Left kidney (tissue), 8 donors: ENCODE measurements around the gene WASHC2C. TPM values are rescaled to one million over a fixed set of nuclear protein-coding genes. Genes with fewer than 3 reads are reported as not detected.
"Not testable (repeated sequence)": the region's sequence is repeated elsewhere in the genome, so short reads cannot be mapped to it uniquely, and the experiment has no call there.

ENCODE experiments used
- DNase-seq: peaks from one replicate; pipeline ENCODE4 v3.0.0-alpha.2; 2013
- long read RNA-seq, 8 donors: transcript quantifications; one replicate each; lab custom pipeline, GENCODE V29; 2026
- polyA plus RNA-seq: library from polyadenylated mRNA; unstranded; fragments of 120-200 nt; gene quantifications from one replicate; pipeline ENCODE4 v1.2.1, GENCODE V29; 2013; ENCODE audit not compliant: insufficient read length

Gene WASHC2C
- polyA plus RNA-seq = 77.1 TPM
- long read RNA-seq, donor 1, full-length matches to known transcripts = 3 of 11 reads
- long read RNA-seq, donor 1, partial matches to known transcripts = 0 of 11 reads
- long read RNA-seq, donor 1, other reads (novel, unspliced or antisense) = 8 of 11 reads
- long read RNA-seq, donor 2, partial matches to known transcripts = 0 of 1 reads
- long read RNA-seq, donor 2, other reads (novel, unspliced or antisense) = 0 of 1 reads
- long read RNA-seq, donor 3, partial matches to known transcripts = 27 of 35 reads
- long read RNA-seq, donor 3, other reads (novel, unspliced or antisense) = 6 of 35 reads
- long read RNA-seq, donor 4, partial matches to known transcripts = 7 of 7 reads
- long read RNA-seq, donor 4, other reads (novel, unspliced or antisense) = 0 of 7 reads
- long read RNA-seq, donor 5, full-length matches to known transcripts = 1 of 1 reads
- long read RNA-seq, donor 5, partial matches to known transcripts = 0 of 1 reads
- long read RNA-seq, donor 5, other reads (novel, unspliced or antisense) = 0 of 1 reads
- long read RNA-seq, donor 6, partial matches to known transcripts = 10 of 10 reads
- long read RNA-seq, donor 6, other reads (novel, unspliced or antisense) = 0 of 10 reads
- long read RNA-seq, donor 7, full-length matches to known transcripts = 7 of 12 reads
- long read RNA-seq, donor 7, partial matches to known transcripts = 5 of 12 reads
- long read RNA-seq, donor 7, other reads (novel, unspliced or antisense) = 0 of 12 reads
- long read RNA-seq, donor 8, partial matches to known transcripts = 0 of 2 reads
- long read RNA-seq, donor 8, other reads (novel, unspliced or antisense) = 0 of 2 reads

DNA sequence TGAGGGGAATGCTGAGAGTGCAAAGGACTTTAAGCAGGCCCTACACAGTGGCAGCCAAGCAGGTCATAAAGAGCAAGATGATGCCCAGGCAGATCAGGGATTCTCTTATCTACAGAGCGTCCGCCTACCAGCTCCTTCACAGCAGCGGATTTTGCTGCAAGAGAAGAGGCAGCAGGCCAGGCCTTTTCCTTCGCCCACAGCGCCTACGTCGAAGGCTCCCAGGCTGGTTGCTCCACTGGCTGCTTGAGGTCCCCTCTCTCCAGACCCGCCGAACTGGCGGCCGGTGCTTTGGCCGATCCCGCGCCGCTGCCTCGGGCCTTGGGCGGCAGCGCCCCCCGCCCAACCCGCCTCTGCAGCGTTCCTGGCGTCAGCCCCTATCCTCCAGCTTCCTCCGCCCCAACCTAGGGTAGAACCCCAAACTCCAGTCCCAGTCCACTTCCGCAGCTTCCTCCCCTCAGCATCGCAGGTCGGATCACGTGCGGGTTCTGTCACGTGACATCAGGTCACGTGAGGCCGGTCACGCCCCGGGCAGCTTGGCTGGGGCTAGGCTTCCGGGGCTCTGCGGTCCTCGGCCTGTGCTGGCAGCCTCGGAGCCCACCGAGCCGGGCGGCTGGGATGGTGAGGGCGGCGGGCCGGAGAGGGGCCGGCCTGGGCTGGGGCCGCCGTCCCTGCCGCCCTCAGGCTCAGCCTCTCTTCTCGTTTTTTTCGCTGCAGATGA lies at the start of gene WASHC2C:
TSS of gene WASHC2C (plus strand) at position 564 of the 718 bp plus-strand sequence. CDS start at position 616, 52 bp downstream.
- peak; percentile 33 for DNase-seq

DNA sequence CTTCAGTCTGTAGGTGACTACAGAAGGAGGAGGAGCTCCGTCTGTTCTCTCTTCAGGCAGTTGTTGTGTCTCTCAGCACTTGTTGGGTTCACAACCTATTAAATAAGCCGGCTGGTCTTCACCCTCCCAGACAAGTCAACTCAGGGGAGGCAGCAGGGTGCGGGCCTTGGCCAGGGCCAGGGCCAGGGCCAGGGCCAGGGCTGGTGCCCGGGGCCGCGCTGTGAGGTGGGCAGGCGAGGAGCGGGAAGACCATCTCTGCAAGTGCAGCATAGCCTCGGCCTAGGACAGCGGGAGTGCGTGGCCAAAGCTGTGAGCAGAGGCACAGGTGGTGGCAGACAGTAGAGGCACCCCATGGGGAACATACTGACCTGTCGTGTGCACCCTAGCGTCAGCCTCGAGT lies 48.6 kb upstream of the WASHC2C start:
- DNase-seq = not testable (repeated sequence)

GRCh38 chr10:45710200-45710796 lies 16.8 kb upstream of the WASHC2C start:
- not testable (repeated sequence) for DNase-seq

- not testable (repeated sequence) for DNase-seq
Measured at GRCh38 chr10:45711223-45711622, 15.8 kb upstream of the WASHC2C start.

DNA sequence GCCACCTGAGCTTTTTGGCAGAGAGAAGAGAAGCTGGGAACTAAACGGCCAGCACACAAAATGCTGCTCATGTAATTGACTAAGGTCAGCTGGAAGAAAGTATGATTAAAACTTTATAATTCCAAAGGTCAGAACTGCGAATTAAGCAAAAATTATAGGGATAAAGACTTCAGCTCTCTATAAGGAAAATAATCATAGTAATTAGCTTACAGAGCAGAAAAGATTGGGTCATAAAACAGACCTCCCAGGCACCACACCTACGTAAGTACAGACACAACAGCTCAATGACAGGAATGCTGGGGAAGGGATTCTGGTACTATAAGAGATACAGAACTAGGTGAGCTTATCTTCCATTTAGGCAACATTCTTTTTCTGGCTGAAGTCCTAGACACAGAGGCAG lies 10.0 kb upstream of the WASHC2C start:
- DNase-seq = not testable (repeated sequence)

DNA sequence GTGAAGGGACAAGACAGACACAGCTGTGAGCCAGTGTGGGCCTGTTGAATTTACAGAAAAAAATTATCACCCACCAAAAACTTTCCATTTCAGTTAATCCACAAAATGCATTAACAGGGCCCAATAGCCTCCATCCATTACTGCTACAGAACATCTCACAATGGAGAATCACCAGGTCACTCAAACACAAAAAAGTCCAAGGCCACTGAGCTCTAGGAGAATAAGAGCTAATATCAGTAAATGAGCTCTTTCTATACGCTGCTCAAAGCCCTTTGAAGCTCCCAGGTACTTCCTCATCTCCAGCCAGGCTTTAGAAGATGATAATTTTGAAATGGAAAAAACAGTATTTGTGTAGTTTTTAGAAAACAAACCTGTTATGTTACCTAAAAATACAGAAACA lies 9.4 kb upstream of the WASHC2C start:
- not testable (repeated sequence) for DNase-seq

DNA sequence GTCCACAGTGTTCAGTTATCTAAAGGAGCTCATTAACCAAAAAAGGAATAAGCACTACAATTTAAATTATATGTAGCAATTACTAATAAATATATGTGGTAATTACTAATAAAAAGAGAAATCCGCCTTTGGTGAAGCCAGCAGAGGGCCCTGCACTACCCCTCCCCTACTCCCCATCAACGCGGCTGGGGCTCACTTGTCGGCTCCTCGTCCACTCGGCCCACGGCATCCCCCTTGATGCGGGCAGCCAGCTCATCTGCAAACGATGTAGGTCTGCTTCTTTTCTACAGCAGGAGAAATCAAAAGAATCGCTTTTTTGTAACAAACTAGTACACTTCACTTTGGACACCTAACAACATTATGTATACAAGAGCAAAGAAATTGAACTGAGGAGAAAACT lies 5.6 kb upstream of the WASHC2C start:
- not testable (repeated sequence) for DNase-seq

- not testable (repeated sequence) for DNase-seq
Measured at GRCh38 chr10:45723851-45724250, 3.2 kb upstream of the WASHC2C start.

GRCh38 chr10:45727421-45727965 lies 427 bp downstream of the WASHC2C start:
- DNase-seq = not testable (repeated sequence)

DNA sequence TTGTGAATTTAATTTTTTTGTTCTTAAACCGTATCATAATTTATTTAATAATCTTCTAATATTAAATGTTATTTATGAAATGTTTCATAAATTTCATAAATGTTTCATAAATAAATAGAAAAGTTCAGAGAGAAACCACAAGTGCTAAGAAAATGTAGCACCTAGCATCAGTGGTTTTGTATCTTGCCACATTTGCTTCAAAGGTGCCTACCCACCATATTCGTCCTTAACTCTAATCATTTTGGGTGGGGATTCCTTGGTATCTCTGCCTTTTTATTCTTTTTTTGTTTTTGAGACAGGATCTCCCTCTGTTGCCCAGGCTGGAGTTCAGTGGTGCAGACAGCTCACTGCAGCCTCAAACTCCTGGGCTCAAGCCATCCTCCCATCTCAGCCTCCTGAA lies 7.4 kb downstream of the WASHC2C start:
- not testable (repeated sequence) for DNase-seq

DNA sequence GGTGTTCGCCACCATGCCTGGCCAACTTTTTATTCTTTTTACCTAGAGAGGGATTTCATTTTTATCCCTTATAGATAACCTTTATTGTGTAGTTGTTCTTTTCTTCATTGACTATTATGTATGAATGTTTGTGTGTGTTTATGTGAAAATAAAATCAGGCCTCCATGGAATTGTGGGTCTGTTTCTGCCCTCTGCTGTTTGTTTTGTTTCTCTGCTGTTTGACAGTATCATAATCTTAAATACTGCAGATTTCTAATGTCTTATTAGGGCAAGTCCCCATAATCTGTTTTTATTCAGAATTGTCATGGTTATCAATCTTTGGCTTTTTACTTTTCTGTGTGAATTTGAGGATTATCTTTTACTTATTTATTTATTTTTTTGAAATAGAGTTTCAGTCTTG lies 7.8 kb downstream of the WASHC2C start:
- not testable (repeated sequence) for DNase-seq

GRCh38 chr10:45741559-45741958 lies 14.5 kb downstream of the WASHC2C start:
- not testable (repeated sequence) for DNase-seq

DNA sequence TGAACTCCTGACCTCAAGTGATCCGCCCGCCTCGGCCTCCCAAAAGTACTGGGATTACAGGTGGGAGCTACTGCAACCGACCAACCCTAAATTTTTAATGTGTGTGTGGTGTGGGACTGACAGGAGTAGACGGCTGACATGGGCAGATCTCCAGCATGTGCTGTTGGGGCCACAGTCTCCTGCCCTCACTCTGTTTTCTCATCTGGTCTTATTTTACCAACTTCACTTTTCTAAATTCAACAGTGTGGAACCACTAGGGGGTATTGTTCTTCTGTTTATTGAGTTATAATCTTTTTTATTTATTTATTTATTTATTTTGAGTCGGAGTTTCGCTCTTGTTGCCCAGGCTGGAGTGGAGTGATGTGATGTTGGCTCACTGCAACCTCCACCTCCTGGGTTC lies 14.9 kb downstream of the WASHC2C start:
- DNase-seq = not testable (repeated sequence)

- not testable (repeated sequence) for DNase-seq
Measured at GRCh38 chr10:45751141-45751540, 24.1 kb downstream of the WASHC2C start.

DNA sequence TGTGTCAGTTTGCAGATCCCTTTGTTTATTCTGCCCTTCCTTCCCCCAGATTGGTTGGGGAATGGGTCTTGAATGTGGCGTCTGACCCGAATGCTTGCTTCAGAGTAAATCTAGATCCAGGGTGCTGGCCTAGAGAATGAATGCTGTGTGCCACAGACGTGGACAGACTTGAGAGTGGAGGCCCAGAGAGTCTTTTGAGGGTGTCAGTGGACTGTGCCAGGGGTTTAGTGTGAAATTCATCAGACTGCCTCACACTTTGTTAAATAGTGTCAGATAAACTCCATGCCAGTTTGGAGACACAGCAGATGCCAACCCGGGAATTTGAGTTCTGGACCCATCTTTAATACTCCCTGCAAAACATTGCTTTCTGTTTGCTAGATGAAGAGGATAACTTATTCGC lies 25.1 kb downstream of the WASHC2C start:
- DNase-seq = not testable (repeated sequence)

DNA sequence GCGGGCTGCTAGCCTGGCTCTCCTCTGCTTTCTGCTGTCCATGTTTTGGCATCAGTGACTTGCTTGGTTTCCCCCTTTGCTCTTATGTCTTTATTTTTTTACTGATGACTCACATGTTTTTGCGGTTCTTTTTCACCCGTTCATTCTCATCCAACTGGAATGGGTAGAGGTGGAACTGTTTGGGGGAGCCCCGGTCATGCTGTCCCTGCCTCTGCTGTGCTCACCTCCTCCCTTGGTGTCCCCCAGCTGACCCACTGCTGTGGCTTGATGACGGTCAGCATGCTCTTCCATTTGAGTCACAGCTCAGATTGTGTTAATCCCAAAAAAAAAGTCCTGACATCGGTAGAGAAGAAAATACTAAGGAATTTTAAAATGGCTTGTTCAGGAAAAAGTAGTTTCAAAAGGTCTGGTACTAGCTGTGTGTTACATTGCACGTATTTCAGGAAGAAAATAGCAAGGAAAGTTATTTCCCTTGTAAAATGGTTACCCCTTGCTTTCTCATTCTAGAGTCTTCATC lies 27.0 kb downstream of the WASHC2C start:
- not testable (repeated sequence) for DNase-seq

DNA sequence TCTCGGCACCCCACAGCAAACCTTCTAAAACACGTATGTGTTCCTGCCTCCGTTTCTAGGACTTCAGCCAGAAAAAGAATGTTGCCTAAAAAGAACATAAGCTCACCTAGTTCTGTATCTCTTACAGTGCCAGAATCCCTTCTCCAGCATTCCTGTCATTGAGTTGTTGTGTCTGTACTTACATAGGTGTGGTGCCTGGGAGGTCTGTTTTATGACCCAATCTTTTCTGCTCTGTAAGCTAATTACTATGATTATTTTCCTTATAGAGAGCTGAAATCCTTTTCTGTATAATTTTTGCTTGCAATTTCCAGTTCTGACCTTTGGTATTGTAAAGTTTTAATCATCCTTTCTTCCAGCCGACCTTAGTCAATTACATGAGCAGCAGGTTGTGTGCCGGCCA lies 28.0 kb downstream of the WASHC2C start:
- DNase-seq = not testable (repeated sequence)

DNA sequence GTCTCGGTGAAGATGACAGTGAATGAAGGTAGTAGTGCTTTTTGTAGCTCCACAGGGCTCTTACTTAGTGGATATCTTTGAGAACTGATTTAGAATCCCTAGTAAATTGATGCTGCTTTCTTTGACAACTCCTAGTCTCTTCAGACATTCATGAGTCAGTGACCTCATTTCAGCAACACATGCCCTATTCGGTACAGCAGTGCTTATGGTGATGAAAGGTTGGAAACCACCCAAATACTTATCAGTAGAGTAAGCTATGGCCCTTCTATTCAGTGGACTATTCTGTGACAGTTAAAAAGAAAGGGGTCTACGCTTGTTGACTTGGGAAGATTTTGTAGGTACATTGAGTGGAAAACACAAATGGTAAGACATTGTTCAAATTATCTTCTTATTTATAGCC lies 29.0 kb downstream of the WASHC2C start:
- not testable (repeated sequence) for DNase-seq

- not testable (repeated sequence) for DNase-seq
Measured at GRCh38 chr10:45757661-45758396, 30.8 kb downstream of the WASHC2C start.

DNA sequence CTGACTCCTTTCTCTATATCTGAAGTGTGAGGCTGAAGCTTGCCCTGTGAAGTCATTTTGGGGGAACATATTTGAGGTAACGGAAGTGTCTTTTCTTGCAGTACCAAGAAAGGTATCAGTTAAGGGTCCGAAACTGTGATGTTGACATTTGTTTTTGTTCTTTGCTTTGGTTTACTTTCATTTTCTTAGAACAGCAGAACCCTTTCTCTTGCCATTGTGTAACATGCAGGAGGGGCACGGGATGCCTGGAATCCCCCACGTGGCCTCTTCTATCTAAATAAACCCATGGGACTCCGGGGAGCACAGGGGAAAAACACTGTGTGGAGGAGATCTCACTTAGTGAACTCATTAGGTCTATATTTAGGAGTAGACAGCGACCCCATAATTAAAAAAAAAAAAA lies 34.6 kb downstream of the WASHC2C start:
- not testable (repeated sequence) for DNase-seq
